IMR-90 (cell line): ENCODE measurements around the gene IMMT. TPM values are rescaled to one million over a fixed set of nuclear protein-coding genes. Genes with fewer than 3 reads are reported as not detected.
"Not testable (repeated sequence)": the region's sequence is repeated elsewhere in the genome, so short reads cannot be mapped to it uniquely, and the experiment has no call there.

Experiments used
- ATAC-seq: fragments of 200-7000 bp; cut with Tn5 transposase; 2 replicates; pipeline ENCODE4 v1.9.1; 2020; ENCODE audit warnings: low read depth, mild to moderate bottlenecking, moderate library complexity
- BruUV-seq: library from RNA; stranded (reverse); fragments of 400-500 nt; replicated peaks from 2 replicates; lab custom pipeline; 2021; lab: Mats Ljungman, UMichigan
- CTCF ChIA-PET: fragments of 300-600 bp; formaldehyde crosslinking; extraction: SDS; loops from one replicate; lab custom pipeline; 2021; ENCODE audit warnings: antibody characterized with exemption; lab: Yijun Ruan, JAX
- POLR2A ChIA-PET: fragments of 300-600 bp; sonication (Branson Sonifier 250); formaldehyde crosslinking; loops from one replicate; lab custom pipeline; 2022; ENCODE audit warnings: antibody characterized with exemption; ENCODE audit not compliant: unreplicated experiment; lab: Charles Lee
- DNase-seq: peaks from one replicate; pipeline ENCODE4 v3.0.0; 2013
- H2AFZ ChIP-seq: replicated peaks from 2 replicates; pipeline ENCODE3; 2013; ENCODE audit warnings: low read length, mild to moderate bottlenecking; ENCODE audit not compliant: poor library complexity
- H2AK5ac ChIP-seq: 2 replicates; pipeline ENCODE4 v1.6.1; 2013; ENCODE audit warnings: low read depth, low read length, inconsistent platforms
- H2AK9ac ChIP-seq: replicated peaks from 2 replicates; pipeline ENCODE3; 2013; ENCODE audit warnings: mild to moderate bottlenecking, low read depth, low read length, moderate library complexity; ENCODE audit not compliant: poor library complexity
- H2BK120ac ChIP-seq: 2 replicates; pipeline ENCODE4 v1.6.1; 2013; ENCODE audit warnings: low read depth, low read length, inconsistent platforms
- H2BK15ac ChIP-seq: 3 replicates; pipeline ENCODE4 v1.6.1; 2013; ENCODE audit warnings: low read depth, low read length, inconsistent platforms
- H2BK20ac ChIP-seq: 2 replicates; pipeline ENCODE4 v1.6.1; 2013; ENCODE audit warnings: low read depth, mild to moderate bottlenecking, inconsistent platforms, low read length, moderate library complexity
- H2BK5ac ChIP-seq: 2 replicates; pipeline ENCODE4 v1.6.1; 2013; ENCODE audit warnings: mild to moderate bottlenecking, low read depth, low read length, inconsistent platforms; ENCODE audit not compliant: poor library complexity, severe bottlenecking
- H3K14ac ChIP-seq: replicated peaks from 2 replicates; pipeline ENCODE4 v1.6.1; 2013; ENCODE audit warnings: low read depth, low read length, inconsistent platforms
- H3K18ac ChIP-seq: 2 replicates; pipeline ENCODE4 v1.6.1; 2013; ENCODE audit warnings: low read depth, low read length, control low read depth
- H3K23ac ChIP-seq: 2 replicates; pipeline ENCODE4 v1.6.1; 2013; ENCODE audit warnings: low read depth, low read length, inconsistent platforms
- H3K27ac ChIP-seq: 2 replicates; pipeline ENCODE4 v1.5.1; 2013; ENCODE audit warnings: mild to moderate bottlenecking, control low read depth, low read length; ENCODE audit not compliant: insufficient read depth
- H3K27me3 ChIP-seq: 2 replicates; pipeline ENCODE4 v1.6.1; 2013; ENCODE audit warnings: low read length; ENCODE audit not compliant: control insufficient read depth, insufficient read depth
- H3K36me3 ChIP-seq: 2 replicates; pipeline ENCODE4 v1.6.1; 2013; ENCODE audit warnings: low read length, mixed read lengths; ENCODE audit not compliant: control insufficient read depth, insufficient read depth
- H3K4ac ChIP-seq: 2 replicates; pipeline ENCODE4 v1.6.1; 2013; ENCODE audit warnings: low read depth, low read length, inconsistent platforms
- H3K4me1 ChIP-seq: 2 replicates; pipeline ENCODE4 v1.6.1; 2013; ENCODE audit warnings: low read length, mixed read lengths; ENCODE audit not compliant: control insufficient read depth, insufficient read depth
- H3K4me2 ChIP-seq: 2 replicates; pipeline ENCODE4 v1.6.1; 2013; ENCODE audit warnings: low read depth, mild to moderate bottlenecking, control low read depth, low read length, moderate library complexity
- H3K4me3 ChIP-seq: 2 replicates; pipeline ENCODE4 v1.5.1; 2013; ENCODE audit warnings: low read depth, mild to moderate bottlenecking, control low read depth, low read length, moderate library complexity; ENCODE audit not compliant: insufficient read depth
- H3K56ac ChIP-seq: 2 replicates; pipeline ENCODE4 v1.6.1; 2013; ENCODE audit warnings: low read length, inconsistent platforms; ENCODE audit not compliant: insufficient read depth; ENCODE audit errors: extremely low read depth
- H3K79me1 ChIP-seq, 2 experiments: 2 replicates each; pipeline ENCODE4 v1.6.1; 2013; ENCODE audit warnings: low read length in 2 of 2, inconsistent platforms in 1 of 2, low read depth in 1 of 2
- H3K9ac ChIP-seq: 2 replicates; pipeline ENCODE4 v1.6.1; 2013; ENCODE audit warnings: low read depth, low read length, control low read depth
- H3K9me1 ChIP-seq: 2 replicates; pipeline ENCODE4 v1.6.1; 2013; ENCODE audit warnings: low read length, inconsistent platforms; ENCODE audit not compliant: insufficient read depth
- H3K9me3 ChIP-seq: 2 replicates; pipeline ENCODE4 v1.6.1; 2013; ENCODE audit warnings: low read length; ENCODE audit not compliant: control insufficient read depth, insufficient read depth
- H4K20me1 ChIP-seq: 2 replicates; pipeline ENCODE4 v1.6.1; 2013; ENCODE audit warnings: low read length, inconsistent platforms; ENCODE audit not compliant: insufficient read depth
- H4K5ac ChIP-seq: 2 replicates; pipeline ENCODE4 v1.6.1; 2013; ENCODE audit warnings: mild to moderate bottlenecking, low read depth, low read length, control low read depth
- H4K8ac ChIP-seq, 2 experiments: 2 replicates each; pipeline ENCODE4 v1.6.1; 2013; ENCODE audit warnings: low read depth in 2 of 2, low read length in 2 of 2, control low read depth in 1 of 2, inconsistent platforms in 1 of 2
- H4K91ac ChIP-seq: 2 replicates; pipeline ENCODE4 v1.6.1; 2013; ENCODE audit warnings: low read depth, low read length, inconsistent platforms; ENCODE audit not compliant: insufficient read depth
- WGBS, 2 experiments: methylation state at CpG; one replicate each; pipeline versions ENCODE4 v1.1.5 to v1.1.7; 2013; ENCODE audit warnings: missing lambda C conversion rate in 2 of 2; ENCODE audit not compliant: insufficient read length in 1 of 2; ENCODE audit errors: extremely low coverage in 2 of 2; 5-methylcytosine and 5-hydroxymethylcytosine counted together
- dilution Hi-C: fragments of 300-500 bp; cut with HindIII; formaldehyde crosslinking; loops from one replicate; pipeline ENCODE4 v1.14.3; 2018; ENCODE audit warnings: low sequenced_read_pairs; ENCODE audit not compliant: unreplicated experiment
- in situ Hi-C: fragments of 300-500 bp; cut with MboI; formaldehyde crosslinking; loops from 3 replicates; pipeline ENCODE4 v1.14.3; 2019; ENCODE audit warnings: low sequenced_read_pairs, inconsistent platforms, mixed read lengths
- intact Hi-C: fragments of 100-400 bp; cut with micrococcal nuclease; formaldehyde crosslinking; loops from 2 replicates; pipeline ENCODE4 v1.10.0; 2022
- polyA plus RNA-seq, 3 experiments: library from polyadenylated mRNA; depleted of rRNA; stranded (reverse); fragments of >200 nt; gene quantifications; 2 replicates each; pipeline ENCODE4 v1.2.3, GENCODE V29; 2012; ENCODE audit warnings: low replicate concordance in 1 of 3
- total RNA-seq: library from RNA; depleted of rRNA; stranded (reverse); fragments of >200 nt; gene quantifications from 2 replicates; pipeline ENCODE4 v1.2.3, GENCODE V29; 2012

IMMT gene
- total and polyA plus RNA-seq, 2 of the 4 experiments (the other 2 are of a cell fraction), result 50.5 to 87.3 TPM

GRCh38 chr2:86200564-86200963 lies 5.3 kb upstream of the IMMT start:
- no CpG with 5 or more reads among the region's 11 CpGs for WGBS, 2 experiments
- H3K56ac ChIP-seq, in situ Hi-C loops, H2AK9ac ChIP-seq, H2BK5ac ChIP-seq, H2AFZ ChIP-seq, H3K23ac ChIP-seq, H3K14ac ChIP-seq, H3K4me3 ChIP-seq, H3K27ac ChIP-seq, H3K4me1 ChIP-seq, H3K9ac ChIP-seq, H4K5ac ChIP-seq, H4K8ac ChIP-seq, H4K20me1 ChIP-seq, dilution Hi-C loops, H2BK15ac ChIP-seq, H3K36me3 ChIP-seq, H3K18ac ChIP-seq, H3K4ac ChIP-seq, DNase-seq, POLR2A ChIA-PET, H2AK5ac ChIP-seq, ATAC-seq, H4K91ac ChIP-seq, H3K9me1 ChIP-seq, H3K9me3 ChIP-seq, H3K27me3 ChIP-seq, CTCF ChIA-PET, H3K4me2 ChIP-seq, H2BK120ac ChIP-seq, H2BK20ac ChIP-seq, BruUV-seq: not testable (repeated sequence)
- intact Hi-C loops, result loop anchor here (2.0 kb wide), 1 partner anchor 242 kb away; no protein-coding TSS in a partner anchor
- H3K79me1 ChIP-seq, result peaks cover 24 to 40% of the 10 kb centered on the region in 2 experiments
